ENCODE measurements around the gene DPP3.

DNA sequence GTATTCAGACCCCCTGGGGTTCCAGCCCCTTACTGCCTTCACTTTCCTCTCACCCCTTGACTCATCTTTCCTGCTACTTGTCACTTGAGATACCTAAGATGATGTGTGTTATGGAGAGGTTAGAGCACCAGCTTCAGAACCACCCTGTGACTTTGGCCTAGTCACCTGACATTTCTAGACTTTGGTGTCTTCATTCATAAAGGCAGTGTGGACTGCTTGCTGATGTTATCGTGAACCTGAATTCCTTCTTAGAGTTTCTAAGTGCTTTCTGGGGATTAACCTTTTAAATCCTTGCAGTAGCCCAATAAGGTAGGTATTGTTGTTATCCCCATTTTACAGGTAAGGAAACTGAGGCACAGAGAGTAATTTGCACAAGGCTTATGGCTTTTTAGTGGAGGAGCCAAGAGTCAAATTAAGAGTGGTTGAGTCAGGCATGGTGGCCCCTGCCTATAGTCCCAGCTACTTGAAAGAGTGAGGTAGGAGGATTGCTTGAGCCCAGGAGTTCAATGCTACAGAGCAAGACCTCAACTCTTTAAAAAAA, 25.1 kb downstream of the DPP3 start:
- TF ChIP-seq POLR2AphosphoS5 (IDR thresholded peaks at IDR 0.05; ENCODE audit: borderline replicate concordance, low read depth, low read length): no peak
- TF ChIP-seq EZH2 (IDR thresholded peaks at IDR 0.05): no peak
- no peak for TF ChIP-seq FOXP2 (optimal IDR thresholded peaks at IDR 0.05; ENCODE audit: control extremely low read depth, extremely low read length, insufficient read depth)

Data from SK-N-MC (cell line).